Right lobe of liver (tissue), 6 donors: ENCODE data around the gene AKT3. TPM values are rescaled to one million over a fixed set of nuclear protein-coding genes. Genes with fewer than 3 reads are reported as not detected.
A peak's percentile ranks its signal among the peaks of the same experiment; 100 is the strongest.

ENCODE experiments used
- ATAC-seq, 4 donors: fragments of 200-7000 bp; cut with Tn5 transposase; one replicate each; pipeline ENCODE4 v1.9.1; 2020; ENCODE audit warnings: mild to moderate bottlenecking in 4 of 4, moderate library complexity in 4 of 4
- DNase-seq, 3 donors: peaks; one replicate each; pipeline ENCODE4 v3.0.0-alpha.2; 2020
- H3K27ac ChIP-seq, 3 donors: fragments of 200-600 bp; one replicate each; pipeline ENCODE4 v1.8.0; 2022
- H3K27me3 ChIP-seq, 2 donors: fragments of 200-600 bp; one replicate each; pipeline ENCODE4 v1.8.0; 2022
- H3K36me3 ChIP-seq, 4 donors: fragments of 200-600 bp; sonication (generic) in 1 of 4; one replicate each; pipeline versions ENCODE4 v1.5.1 to v1.8.0; 2017 to 2022; ENCODE audit warnings: control low read depth in 1 of 4
- H3K4me1 ChIP-seq, 4 donors: fragments of 200-600 bp; sonication (generic) in 1 of 4; one replicate each; pipeline versions ENCODE4 v1.5.1 to v1.8.0; 2017 to 2022; ENCODE audit warnings: control low read depth in 1 of 4
- H3K4me3 ChIP-seq, 3 donors: fragments of 200-600 bp; one replicate each; pipeline ENCODE4 v1.8.0; 2022
- H3K9me3 ChIP-seq, 4 donors: fragments of 200-600 bp; sonication (generic) in 1 of 4; one replicate each; pipeline versions ENCODE4 v1.5.1 to v1.8.0; 2017 to 2022; ENCODE audit warnings: control low read depth in 1 of 4
- POLR2A ChIP-seq: fragments of 450-650 bp; IDR thresholded peaks from one replicate; pipeline ENCODE4 v1.6.1; 2017; ENCODE audit warnings: antibody characterized with exemption, mild to moderate bottlenecking
- WGBS: methylation state at CpG from one replicate; pipeline ENCODE4 v1.1.6; 2018; ENCODE audit warnings: low coverage, low lambda C conversion rate; ENCODE audit not compliant: insufficient coverage; ENCODE audit errors: missing lambda C conversion rate; 5-methylcytosine and 5-hydroxymethylcytosine counted together
- intact Hi-C, 2 donors: fragments of 100-400 bp; cut with DNase I; formaldehyde crosslinking; loops; one replicate each; pipeline versions ENCODE4 v1.11.2 to v1.14.1; 2022
- total RNA-seq, 6 experiments: library from RNA; depleted of rRNA in 2 of 6; stranded (reverse); fragments of >200 nt in 2 of 6; fragmentation: NEBNext Ultra II Directional in 3 of 6; extraction: Animal tissue kit (Norgen Biotek cat#: 25700) in 3 of 6; gene quantifications; one replicate each; pipeline versions ENCODE4 v1.1.0 to v1.2.4, GENCODE V29; 2016 to 2023
- TF ChIP-seq, protein P1 (sequence below), 4 donors: fragments of 200-600 bp in 3 of 4; fragments of 450-650 bp in 1 of 4; IDR thresholded peaks; one replicate each; pipeline versions ENCODE4 v1.5.1 to v1.8.0; 2016 to 2022; ENCODE audit warnings: antibody characterized with exemption in 4 of 4, mild to moderate bottlenecking in 2 of 4
- donor health status: DM: no; HTN: yes; CAD: no.
- donor health status: DM: no; HTN: no; CAD: no.
- donor health status: DM: no; HTN: no; CAD: no.
- donor health status: DM: no; HTN: yes; CAD: no.
- donor health status: DM: no; HTN: yes; CAD: no.

AKT3 gene
- total RNA-seq, 6 experiments from 2014 or later: 4.9 to 9.6 (median 6.8) TPM

DNA sequence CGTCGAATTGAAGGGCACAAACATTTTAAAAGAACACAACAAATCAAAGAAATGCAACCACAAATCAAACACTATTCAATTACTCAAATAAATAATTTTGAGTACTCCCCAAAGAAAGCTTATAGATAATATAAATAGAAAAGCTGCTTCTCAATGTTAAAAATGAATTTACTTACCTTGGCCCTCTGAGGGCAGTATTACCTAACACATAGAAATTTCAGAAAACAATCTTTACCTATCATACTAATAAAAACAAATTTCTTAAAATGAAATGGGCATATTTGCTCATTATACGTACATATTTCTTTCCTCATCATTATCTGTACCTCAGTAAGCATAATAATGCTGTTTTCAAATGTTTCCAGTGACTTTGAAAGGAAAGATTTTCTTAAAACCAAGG, 141.8 kb downstream of the AKT3 start:
- DNase-seq (no peak), ATAC-seq (peak; percentile 50 to 62 (median 52))
- H3K36me3 ChIP-seq: no peaks in the 10 kb centered on the region
- intact Hi-C loops: loop anchor here in 1 of 2 donors (10.0 kb wide), 1 partner anchor 557 kb away; no protein-coding TSS in a partner anchor
- H3K9me3 ChIP-seq: no peaks in the 10 kb centered on the region
- no peaks in the 10 kb centered on the region for H3K27me3 ChIP-seq
- H3K27ac ChIP-seq: no peak overlapping the region
- peaks cover 0 to 21% (median 0%) of the 10 kb centered on the region in 4 donors for H3K4me1 ChIP-seq
- no peak for TF ChIP-seq POLR2A
- TF ChIP-seq, protein P1, sequence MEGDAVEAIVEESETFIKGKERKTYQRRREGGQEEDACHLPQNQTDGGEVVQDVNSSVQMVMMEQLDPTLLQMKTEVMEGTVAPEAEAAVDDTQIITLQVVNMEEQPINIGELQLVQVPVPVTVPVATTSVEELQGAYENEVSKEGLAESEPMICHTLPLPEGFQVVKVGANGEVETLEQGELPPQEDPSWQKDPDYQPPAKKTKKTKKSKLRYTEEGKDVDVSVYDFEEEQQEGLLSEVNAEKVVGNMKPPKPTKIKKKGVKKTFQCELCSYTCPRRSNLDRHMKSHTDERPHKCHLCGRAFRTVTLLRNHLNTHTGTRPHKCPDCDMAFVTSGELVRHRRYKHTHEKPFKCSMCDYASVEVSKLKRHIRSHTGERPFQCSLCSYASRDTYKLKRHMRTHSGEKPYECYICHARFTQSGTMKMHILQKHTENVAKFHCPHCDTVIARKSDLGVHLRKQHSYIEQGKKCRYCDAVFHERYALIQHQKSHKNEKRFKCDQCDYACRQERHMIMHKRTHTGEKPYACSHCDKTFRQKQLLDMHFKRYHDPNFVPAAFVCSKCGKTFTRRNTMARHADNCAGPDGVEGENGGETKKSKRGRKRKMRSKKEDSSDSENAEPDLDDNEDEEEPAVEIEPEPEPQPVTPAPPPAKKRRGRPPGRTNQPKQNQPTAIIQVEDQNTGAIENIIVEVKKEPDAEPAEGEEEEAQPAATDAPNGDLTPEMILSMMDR (IDR thresholded peaks at IDR 0.05): peak; percentile 36 to 60 (median 52)
- 41% methylated on average over 3 of the region's 3 CpGs for WGBS
- no peak overlapping the region for H3K4me3 ChIP-seq

DNA sequence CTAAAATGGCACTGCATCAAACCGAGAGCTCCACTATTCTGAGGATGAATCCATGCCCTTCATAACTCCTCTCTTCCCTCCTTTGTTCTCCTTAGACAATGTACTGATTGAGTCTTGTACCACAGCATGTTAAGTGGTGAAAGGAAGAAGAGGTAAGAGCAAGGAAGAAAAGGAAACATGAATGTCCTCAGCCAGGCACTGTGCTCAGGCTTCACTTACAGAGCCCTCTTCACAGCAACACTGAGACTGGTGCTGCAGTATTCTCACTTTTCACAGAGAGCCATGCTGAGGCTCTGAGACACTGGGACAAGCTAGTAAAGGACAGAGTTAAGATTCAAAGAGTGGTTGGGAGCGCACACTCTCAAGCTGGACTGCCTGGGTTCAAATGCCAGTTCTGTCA, 143.5 kb downstream of the AKT3 start:
- intact Hi-C loops: loop anchor here in 1 of 2 donors (10.0 kb wide), 1 partner anchor 558 kb away; no protein-coding TSS in a partner anchor
- peaks cover 0 to 6% (median 0%) of the 10 kb centered on the region in 4 donors for H3K4me1 ChIP-seq
- WGBS: 88% methylated on average over 1 of the region's 2 CpGs

DNA sequence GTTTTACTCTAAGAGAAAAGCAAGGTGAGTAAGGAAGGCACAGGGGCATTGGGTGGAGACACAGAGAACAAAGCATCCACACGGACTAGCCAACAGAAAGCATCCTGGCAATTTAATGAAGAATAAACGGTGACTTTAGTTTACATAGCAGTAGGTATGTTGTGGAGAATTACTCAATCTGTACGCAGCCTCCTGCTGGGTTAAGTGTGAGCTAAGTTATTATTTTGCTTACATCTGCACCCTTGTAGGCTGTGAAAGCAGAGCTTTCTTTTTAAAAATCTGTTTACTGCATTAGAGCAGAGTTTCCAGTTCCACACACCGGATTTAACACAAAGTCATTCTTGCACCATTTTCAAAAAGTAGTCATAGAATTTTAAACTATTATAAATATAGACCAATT, 144.5 kb downstream of the AKT3 start:
- DNase-seq: no peak
- intact Hi-C loops: loop anchor here in 1 of 2 donors (10.0 kb wide), 1 partner anchor 559 kb away; no protein-coding TSS in a partner anchor
- H3K4me3 ChIP-seq: no peak overlapping the region
- H3K4me1 ChIP-seq: peaks cover 0 to 6% (median 0%) of the 10 kb centered on the region in 4 donors
- ATAC-seq: peak in 1 of 4 donors; percentile 46
- H3K27me3 ChIP-seq: no peaks in the 10 kb centered on the region
- no peak for TF ChIP-seq POLR2A
- TF ChIP-seq, protein P1 (IDR thresholded peaks at IDR 0.05): no peak
- H3K36me3 ChIP-seq: no peaks in the 10 kb centered on the region
- no peaks in the 10 kb centered on the region for H3K9me3 ChIP-seq
- 58% methylated on average over 4 of the region's 4 CpGs for WGBS
- no peak overlapping the region for H3K27ac ChIP-seq

More for the DNA sequence above, 143.5 kb downstream of the AKT3 start:
- DNase-seq (no peak), ATAC-seq (no peak)
- no peaks in the 10 kb centered on the region for H3K36me3 ChIP-seq
- no peak overlapping the region for H3K27ac ChIP-seq
- no peaks in the 10 kb centered on the region for H3K9me3 ChIP-seq
- TF ChIP-seq, protein P1 (IDR thresholded peaks at IDR 0.05): no peak
- no peak for TF ChIP-seq POLR2A
- H3K27me3 ChIP-seq: no peaks in the 10 kb centered on the region
- no peak overlapping the region for H3K4me3 ChIP-seq

DNA sequence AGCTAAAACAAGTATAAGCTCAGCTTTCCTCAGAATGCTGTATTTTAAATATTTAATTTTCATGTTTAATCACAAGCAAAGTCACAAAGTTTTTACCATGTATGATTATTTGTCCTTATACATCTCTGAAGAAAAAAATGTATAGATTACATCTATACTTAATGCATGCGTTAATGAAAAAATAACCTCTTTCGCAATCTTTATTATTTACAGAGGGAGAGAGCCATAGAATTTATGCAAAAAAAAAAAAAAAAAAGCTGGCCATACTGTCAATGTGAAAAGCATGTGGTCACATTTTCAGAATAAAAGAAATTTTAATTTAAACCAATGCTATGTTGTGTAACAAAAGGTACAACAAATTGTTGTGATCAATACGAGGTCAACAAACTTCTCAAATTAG, 148.2 kb downstream of the AKT3 start:
- no peaks in the 10 kb centered on the region for H3K36me3 ChIP-seq
- 68% methylated on average over 3 of the region's 3 CpGs for WGBS

More for the DNA sequence above, 148.2 kb downstream of the AKT3 start:
- Histone ChIP-seq H3K4me3 (no peak overlapping the region), H3K27me3 (no peaks in the 10 kb centered on the region), H3K4me1 (no peaks in the 10 kb centered on the region), H3K9me3 (no peaks in the 10 kb centered on the region), H3K27ac (no peak overlapping the region)
- intact Hi-C loops: loop anchor here in 1 of 2 donors (10.0 kb wide), 1 partner anchor 563 kb away; no protein-coding TSS in a partner anchor
- ATAC-seq (no peak), DNase-seq (no peak)
- no peak for TF ChIP-seq POLR2A
- TF ChIP-seq, protein P1 (IDR thresholded peaks at IDR 0.05): no peak
